Measurements from ENCODE around the gene HCN2. TPM values are rescaled to one million over a fixed set of nuclear protein-coding genes. Genes with fewer than 3 reads are reported as not detected.

HCN2 gene
- total and polyA plus RNA-seq, 2 of the 13 experiments (the other 11 are each of a cell fraction or from before 2014, with no cell fraction given) = 0.01 TPM; not detected in 1

DNA sequence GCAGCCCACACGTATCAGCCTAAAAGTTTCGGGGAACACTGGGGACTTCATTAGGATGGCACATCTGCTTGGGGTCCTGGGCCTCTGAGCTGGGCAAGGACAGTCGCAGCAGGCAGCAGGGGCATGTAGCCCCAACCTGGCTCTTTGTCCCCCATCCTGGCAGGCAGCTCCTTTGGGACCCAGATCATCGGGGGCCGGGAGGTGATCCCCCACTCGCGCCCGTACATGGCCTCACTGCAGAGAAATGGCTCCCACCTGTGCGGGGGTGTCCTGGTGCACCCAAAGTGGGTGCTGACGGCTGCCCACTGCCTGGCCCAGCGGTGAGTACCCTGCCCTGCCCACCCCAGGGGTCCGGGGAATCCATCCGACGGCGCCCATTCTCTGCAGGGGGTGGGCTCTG, 42.6 kb upstream of the HCN2 start:
- no peak overlapping the region for H2AFZ ChIP-seq (ENCODE audit: low read length)
- H4K20me1 ChIP-seq (ENCODE audit: insufficient read depth, low read length) = peaks cover 2% of the 10 kb centered on the region; the same call in 1 of the 2 replicates
- FAIRE-seq (no peak), DNase-seq (ENCODE audit: low spot score) (no peak), ATAC-seq (no peak)
- in situ Hi-C loops (cut with HindIII; ENCODE audit: extremely low pct_ligation_motif_present, low pct_unique_long_range_greater_than_20kb) (no loop called here), intact Hi-C loops (cut with micrococcal nuclease; ENCODE audit: unreplicated experiment) (no loop called here)
- peaks cover 16% of the 10 kb centered on the region for H3K4me1 ChIP-seq (ENCODE audit: insufficient read depth, low read length)
- CTCF ChIA-PET (ENCODE audit: low intra/inter-chr PET ratio, low total read pairs) = no interaction called here
- 94% methylated on average over 3 of the region's 15 CpGs for WGBS (ENCODE audit: low lambda C conversion rate)
- POLR2A ChIA-PET = no interaction called here
- H3K27ac ChIP-seq (ENCODE audit: extremely low read length, insufficient read depth, low read length) = no peak overlapping the region
- no peaks in the 10 kb centered on the region for H3K79me2 ChIP-seq (ENCODE audit: insufficient read depth, low read length)
- no peak overlapping the region for H3K4me2 ChIP-seq (ENCODE audit: low read depth, low read length)
- BruUV-seq (replicated peaks) = no TSS peak
- no peak overlapping the region for H3K9ac ChIP-seq (ENCODE audit: insufficient read depth, low read depth, low read length)
- no peak overlapping the region for H3K4me3 ChIP-seq (replicated peaks in 1 of 3; ENCODE audit: insufficient read depth in 1 of 3, low read depth in 2 of 3, low read length in 3 of 3)
- no peaks in the 10 kb centered on the region for H3K9me3 ChIP-seq (ENCODE audit: low read length)
- H3K36me3 ChIP-seq (replicated peaks in 1 of 2; ENCODE audit: control insufficient read depth in 1 of 2, insufficient read depth in 2 of 2, low read length in 2 of 2) = peaks cover 0 to 7% of the 10 kb centered on the region in 2 experiments; a peak in 1 of 5 replicates
- peaks cover 5 to 17% of the 10 kb centered on the region in 2 experiments; a peak in 3 of 5 replicates for H3K27me3 ChIP-seq (ENCODE audit: control insufficient read depth in 1 of 2, insufficient read depth in 2 of 2, low read length in 2 of 2)
- TF ChIP-seq ZNF264 (CRISPR knock-in tag; IDR thresholded peaks at IDR 0.05) (no peak), ZNF281 (CRISPR knock-in tag; IDR thresholded peaks at IDR 0.05; ENCODE audit: borderline replicate concordance) (no peak), ZSCAN5A (CRISPR knock-in tag; IDR thresholded peaks at IDR 0.05; ENCODE audit: borderline replicate concordance) (no peak), PATZ1 (CRISPR knock-in tag; IDR thresholded peaks at IDR 0.05) (no peak), XRCC5 (optimal IDR thresholded peaks at IDR 0.05; ENCODE audit: low read length) (no peak), POLR2A (IDR thresholded peaks at IDR 0.05; ENCODE audit: insufficient read depth in 1 of 2, low read depth in 2 of 2, low read length in 2 of 2) (no peak), TIGD3 (CRISPR knock-in tag; IDR thresholded peaks at IDR 0.05; ENCODE audit: borderline replicate concordance) (no peak)
- TF ChIP-seq, protein P1, sequence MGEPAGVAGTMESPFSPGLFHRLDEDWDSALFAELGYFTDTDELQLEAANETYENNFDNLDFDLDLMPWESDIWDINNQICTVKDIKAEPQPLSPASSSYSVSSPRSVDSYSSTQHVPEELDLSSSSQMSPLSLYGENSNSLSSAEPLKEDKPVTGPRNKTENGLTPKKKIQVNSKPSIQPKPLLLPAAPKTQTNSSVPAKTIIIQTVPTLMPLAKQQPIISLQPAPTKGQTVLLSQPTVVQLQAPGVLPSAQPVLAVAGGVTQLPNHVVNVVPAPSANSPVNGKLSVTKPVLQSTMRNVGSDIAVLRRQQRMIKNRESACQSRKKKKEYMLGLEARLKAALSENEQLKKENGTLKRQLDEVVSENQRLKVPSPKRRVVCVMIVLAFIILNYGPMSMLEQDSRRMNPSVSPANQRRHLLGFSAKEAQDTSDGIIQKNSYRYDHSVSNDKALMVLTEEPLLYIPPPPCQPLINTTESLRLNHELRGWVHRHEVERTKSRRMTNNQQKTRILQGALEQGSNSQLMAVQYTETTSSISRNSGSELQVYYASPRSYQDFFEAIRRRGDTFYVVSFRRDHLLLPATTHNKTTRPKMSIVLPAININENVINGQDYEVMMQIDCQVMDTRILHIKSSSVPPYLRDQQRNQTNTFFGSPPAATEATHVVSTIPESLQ (CRISPR knock-in tag; conservative IDR thresholded peaks at IDR 0.05) = no peak
- TF ChIP-seq, protein P2, sequence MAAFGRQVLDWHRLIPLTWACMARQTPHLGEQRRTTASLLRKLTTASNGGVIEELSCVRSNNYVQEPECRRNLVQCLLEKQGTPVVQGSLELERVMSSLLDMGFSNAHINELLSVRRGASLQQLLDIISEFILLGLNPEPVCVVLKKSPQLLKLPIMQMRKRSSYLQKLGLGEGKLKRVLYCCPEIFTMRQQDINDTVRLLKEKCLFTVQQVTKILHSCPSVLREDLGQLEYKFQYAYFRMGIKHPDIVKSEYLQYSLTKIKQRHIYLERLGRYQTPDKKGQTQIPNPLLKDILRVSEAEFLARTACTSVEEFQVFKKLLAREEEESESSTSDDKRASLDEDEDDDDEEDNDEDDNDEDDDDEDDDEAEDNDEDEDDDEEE (CRISPR knock-in tag; IDR thresholded peaks at IDR 0.05) = no peak

Data from HepG2 (cell line).